ENCODE data around the gene SFSWAP.

DNA sequence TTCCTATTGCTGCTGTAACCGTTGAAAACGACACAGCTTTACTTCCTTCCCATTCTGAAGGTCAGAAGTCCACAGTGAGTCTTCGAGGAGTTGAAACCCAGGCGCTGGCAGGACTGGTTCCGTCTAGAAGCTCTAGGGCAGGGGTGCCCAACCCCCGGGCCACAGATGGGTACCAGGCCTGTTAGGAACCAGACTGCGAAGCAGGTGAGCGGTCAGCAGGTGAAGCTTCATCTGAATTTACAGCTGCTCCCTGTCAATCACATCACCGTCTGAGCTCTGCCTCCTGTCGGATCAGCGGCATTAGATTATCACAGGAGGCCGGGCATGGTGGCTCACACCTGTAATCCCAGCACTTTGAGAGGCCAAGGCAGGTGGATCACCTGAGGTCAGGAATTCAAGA is 12.6 kb upstream of the SFSWAP start:
- no peak for TF ChIP-seq TAF1 (IDR thresholded peaks at IDR 0.05; ENCODE audit: low read depth)
- no peak for TF ChIP-seq FOXM1 (IDR thresholded peaks at IDR 0.05; ENCODE audit: borderline replicate concordance, low read depth)
- TF ChIP-seq, protein P1, sequence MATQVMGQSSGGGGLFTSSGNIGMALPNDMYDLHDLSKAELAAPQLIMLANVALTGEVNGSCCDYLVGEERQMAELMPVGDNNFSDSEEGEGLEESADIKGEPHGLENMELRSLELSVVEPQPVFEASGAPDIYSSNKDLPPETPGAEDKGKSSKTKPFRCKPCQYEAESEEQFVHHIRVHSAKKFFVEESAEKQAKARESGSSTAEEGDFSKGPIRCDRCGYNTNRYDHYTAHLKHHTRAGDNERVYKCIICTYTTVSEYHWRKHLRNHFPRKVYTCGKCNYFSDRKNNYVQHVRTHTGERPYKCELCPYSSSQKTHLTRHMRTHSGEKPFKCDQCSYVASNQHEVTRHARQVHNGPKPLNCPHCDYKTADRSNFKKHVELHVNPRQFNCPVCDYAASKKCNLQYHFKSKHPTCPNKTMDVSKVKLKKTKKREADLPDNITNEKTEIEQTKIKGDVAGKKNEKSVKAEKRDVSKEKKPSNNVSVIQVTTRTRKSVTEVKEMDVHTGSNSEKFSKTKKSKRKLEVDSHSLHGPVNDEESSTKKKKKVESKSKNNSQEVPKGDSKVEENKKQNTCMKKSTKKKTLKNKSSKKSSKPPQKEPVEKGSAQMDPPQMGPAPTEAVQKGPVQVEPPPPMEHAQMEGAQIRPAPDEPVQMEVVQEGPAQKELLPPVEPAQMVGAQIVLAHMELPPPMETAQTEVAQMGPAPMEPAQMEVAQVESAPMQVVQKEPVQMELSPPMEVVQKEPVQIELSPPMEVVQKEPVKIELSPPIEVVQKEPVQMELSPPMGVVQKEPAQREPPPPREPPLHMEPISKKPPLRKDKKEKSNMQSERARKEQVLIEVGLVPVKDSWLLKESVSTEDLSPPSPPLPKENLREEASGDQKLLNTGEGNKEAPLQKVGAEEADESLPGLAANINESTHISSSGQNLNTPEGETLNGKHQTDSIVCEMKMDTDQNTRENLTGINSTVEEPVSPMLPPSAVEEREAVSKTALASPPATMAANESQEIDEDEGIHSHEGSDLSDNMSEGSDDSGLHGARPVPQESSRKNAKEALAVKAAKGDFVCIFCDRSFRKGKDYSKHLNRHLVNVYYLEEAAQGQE (IDR thresholded peaks at IDR 0.05; ENCODE audit: low read depth): no peak
- TF ChIP-seq CEBPB (IDR thresholded peaks at IDR 0.05): no peak
- no peak for TF ChIP-seq EP300 (IDR thresholded peaks at IDR 0.05; ENCODE audit: borderline replicate concordance)
- no peak for TF ChIP-seq NFIC (IDR thresholded peaks at IDR 0.05)
- no peak for TF ChIP-seq EGR1 (IDR thresholded peaks at IDR 0.05)
- TF ChIP-seq, protein P2, sequence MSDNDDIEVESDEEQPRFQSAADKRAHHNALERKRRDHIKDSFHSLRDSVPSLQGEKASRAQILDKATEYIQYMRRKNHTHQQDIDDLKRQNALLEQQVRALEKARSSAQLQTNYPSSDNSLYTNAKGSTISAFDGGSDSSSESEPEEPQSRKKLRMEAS (IDR thresholded peaks at IDR 0.05): no peak
- no peak for TF ChIP-seq TEAD4 (IDR thresholded peaks at IDR 0.05)
- TF ChIP-seq TCF12 (IDR thresholded peaks at IDR 0.05; ENCODE audit: low read depth): no peak
- no peak for TF ChIP-seq YY1 (IDR thresholded peaks at IDR 0.05; ENCODE audit: low read depth)

Measured in Ishikawa (cell line).